IMR-90 (cell line): ENCODE measurements around the gene YIPF3. TPM values are rescaled to one million over a fixed set of nuclear protein-coding genes. Genes with fewer than 3 reads are reported as not detected.

Experiments used
- ATAC-seq: fragments of 200-7000 bp; cut with Tn5 transposase; 2 replicates; pipeline ENCODE4 v1.9.1; 2020; ENCODE audit warnings: low read depth, mild to moderate bottlenecking, moderate library complexity
- BruUV-seq: library from RNA; stranded (reverse); fragments of 400-500 nt; replicated peaks from 2 replicates; lab custom pipeline; 2021; lab: Mats Ljungman, UMichigan
- CTCF ChIA-PET: fragments of 300-600 bp; formaldehyde crosslinking; extraction: SDS; loops from one replicate; lab custom pipeline; 2021; ENCODE audit warnings: antibody characterized with exemption; lab: Yijun Ruan, JAX
- POLR2A ChIA-PET: fragments of 300-600 bp; sonication (Branson Sonifier 250); formaldehyde crosslinking; loops from one replicate; lab custom pipeline; 2022; ENCODE audit warnings: antibody characterized with exemption; ENCODE audit not compliant: unreplicated experiment; lab: Charles Lee
- DNase-seq: peaks from one replicate; pipeline ENCODE4 v3.0.0; 2013
- H2AFZ ChIP-seq: replicated peaks from 2 replicates; pipeline ENCODE3; 2013; ENCODE audit warnings: low read length, mild to moderate bottlenecking; ENCODE audit not compliant: poor library complexity
- H2AK5ac ChIP-seq: 2 replicates; pipeline ENCODE4 v1.6.1; 2013; ENCODE audit warnings: low read depth, low read length, inconsistent platforms
- H2AK9ac ChIP-seq: replicated peaks from 2 replicates; pipeline ENCODE3; 2013; ENCODE audit warnings: mild to moderate bottlenecking, low read depth, low read length, moderate library complexity; ENCODE audit not compliant: poor library complexity
- H2BK120ac ChIP-seq: 2 replicates; pipeline ENCODE4 v1.6.1; 2013; ENCODE audit warnings: low read depth, low read length, inconsistent platforms
- H2BK15ac ChIP-seq: 3 replicates; pipeline ENCODE4 v1.6.1; 2013; ENCODE audit warnings: low read depth, low read length, inconsistent platforms
- H2BK20ac ChIP-seq: 2 replicates; pipeline ENCODE4 v1.6.1; 2013; ENCODE audit warnings: low read depth, mild to moderate bottlenecking, inconsistent platforms, low read length, moderate library complexity
- H2BK5ac ChIP-seq: 2 replicates; pipeline ENCODE4 v1.6.1; 2013; ENCODE audit warnings: mild to moderate bottlenecking, low read depth, low read length, inconsistent platforms; ENCODE audit not compliant: poor library complexity, severe bottlenecking
- H3K14ac ChIP-seq: replicated peaks from 2 replicates; pipeline ENCODE4 v1.6.1; 2013; ENCODE audit warnings: low read depth, low read length, inconsistent platforms
- H3K18ac ChIP-seq: 2 replicates; pipeline ENCODE4 v1.6.1; 2013; ENCODE audit warnings: low read depth, low read length, control low read depth
- H3K23ac ChIP-seq: 2 replicates; pipeline ENCODE4 v1.6.1; 2013; ENCODE audit warnings: low read depth, low read length, inconsistent platforms
- H3K27ac ChIP-seq: 2 replicates; pipeline ENCODE4 v1.5.1; 2013; ENCODE audit warnings: mild to moderate bottlenecking, control low read depth, low read length; ENCODE audit not compliant: insufficient read depth
- H3K27me3 ChIP-seq: 2 replicates; pipeline ENCODE4 v1.6.1; 2013; ENCODE audit warnings: low read length; ENCODE audit not compliant: control insufficient read depth, insufficient read depth
- H3K36me3 ChIP-seq: 2 replicates; pipeline ENCODE4 v1.6.1; 2013; ENCODE audit warnings: low read length, mixed read lengths; ENCODE audit not compliant: control insufficient read depth, insufficient read depth
- H3K4ac ChIP-seq: 2 replicates; pipeline ENCODE4 v1.6.1; 2013; ENCODE audit warnings: low read depth, low read length, inconsistent platforms
- H3K4me1 ChIP-seq: 2 replicates; pipeline ENCODE4 v1.6.1; 2013; ENCODE audit warnings: low read length, mixed read lengths; ENCODE audit not compliant: control insufficient read depth, insufficient read depth
- H3K4me2 ChIP-seq: 2 replicates; pipeline ENCODE4 v1.6.1; 2013; ENCODE audit warnings: low read depth, mild to moderate bottlenecking, control low read depth, low read length, moderate library complexity
- H3K4me3 ChIP-seq: 2 replicates; pipeline ENCODE4 v1.5.1; 2013; ENCODE audit warnings: low read depth, mild to moderate bottlenecking, control low read depth, low read length, moderate library complexity; ENCODE audit not compliant: insufficient read depth
- H3K56ac ChIP-seq: 2 replicates; pipeline ENCODE4 v1.6.1; 2013; ENCODE audit warnings: low read length, inconsistent platforms; ENCODE audit not compliant: insufficient read depth; ENCODE audit errors: extremely low read depth
- H3K79me1 ChIP-seq, 2 experiments: 2 replicates each; pipeline ENCODE4 v1.6.1; 2013; ENCODE audit warnings: low read length in 2 of 2, inconsistent platforms in 1 of 2, low read depth in 1 of 2
- H3K9ac ChIP-seq: 2 replicates; pipeline ENCODE4 v1.6.1; 2013; ENCODE audit warnings: low read depth, low read length, control low read depth
- H3K9me1 ChIP-seq: 2 replicates; pipeline ENCODE4 v1.6.1; 2013; ENCODE audit warnings: low read length, inconsistent platforms; ENCODE audit not compliant: insufficient read depth
- H3K9me3 ChIP-seq: 2 replicates; pipeline ENCODE4 v1.6.1; 2013; ENCODE audit warnings: low read length; ENCODE audit not compliant: control insufficient read depth, insufficient read depth
- H4K20me1 ChIP-seq: 2 replicates; pipeline ENCODE4 v1.6.1; 2013; ENCODE audit warnings: low read length, inconsistent platforms; ENCODE audit not compliant: insufficient read depth
- H4K5ac ChIP-seq: 2 replicates; pipeline ENCODE4 v1.6.1; 2013; ENCODE audit warnings: mild to moderate bottlenecking, low read depth, low read length, control low read depth
- H4K8ac ChIP-seq, 2 experiments: 2 replicates each; pipeline ENCODE4 v1.6.1; 2013; ENCODE audit warnings: low read depth in 2 of 2, low read length in 2 of 2, control low read depth in 1 of 2, inconsistent platforms in 1 of 2
- H4K91ac ChIP-seq: 2 replicates; pipeline ENCODE4 v1.6.1; 2013; ENCODE audit warnings: low read depth, low read length, inconsistent platforms; ENCODE audit not compliant: insufficient read depth
- CEBPB ChIP-seq: IDR thresholded peaks from 2 replicates; pipeline ENCODE4 v1.6.1; 2012; ENCODE audit warnings: low read depth, low read length, improper control_type of control experiment
- CHD1 ChIP-seq: IDR thresholded peaks from 2 replicates; pipeline ENCODE4 v1.6.1; 2012; ENCODE audit warnings: low read depth, low read length, improper control_type of control experiment
- MAFK ChIP-seq: IDR thresholded peaks from 2 replicates; pipeline ENCODE4 v1.6.1; 2012; ENCODE audit warnings: low read depth, low read length, improper control_type of control experiment
- MAZ ChIP-seq: IDR thresholded peaks from 2 replicates; pipeline ENCODE4 v1.6.1; 2012; ENCODE audit warnings: low read depth, mild to moderate bottlenecking, low read length, improper control_type of control experiment, moderate library complexity, borderline replicate concordance
- POLR2A ChIP-seq: IDR thresholded peaks from 2 replicates; pipeline ENCODE4 v1.6.1; 2012; ENCODE audit warnings: mild to moderate bottlenecking, low read depth, low read length
- RAD21 ChIP-seq: IDR thresholded peaks from 2 replicates; pipeline ENCODE4 v1.6.1; 2012; ENCODE audit warnings: low read length, improper control_type of control experiment
- RCOR1 ChIP-seq: IDR thresholded peaks from 2 replicates; pipeline ENCODE4 v1.6.1; 2012; ENCODE audit warnings: mild to moderate bottlenecking, low read length, improper control_type of control experiment; ENCODE audit not compliant: insufficient replicate concordance
- RFX5 ChIP-seq: IDR thresholded peaks from 2 replicates; pipeline ENCODE4 v1.8.0; 2012; ENCODE audit warnings: low read depth, mild to moderate bottlenecking, low read length, moderate library complexity
- SMC3 ChIP-seq: fragments of 150-350 bp; IDR thresholded peaks from 2 replicates; pipeline ENCODE4 v1.6.1; 2016; ENCODE audit warnings: low read depth, mild to moderate bottlenecking, antibody characterized with exemption, low read length, moderate library complexity
- WGBS, 2 experiments: methylation state at CpG; one replicate each; pipeline versions ENCODE4 v1.1.5 to v1.1.7; 2013; ENCODE audit warnings: missing lambda C conversion rate in 2 of 2; ENCODE audit not compliant: insufficient read length in 1 of 2; ENCODE audit errors: extremely low coverage in 2 of 2; 5-methylcytosine and 5-hydroxymethylcytosine counted together
- dilution Hi-C: fragments of 300-500 bp; cut with HindIII; formaldehyde crosslinking; loops from one replicate; pipeline ENCODE4 v1.14.3; 2018; ENCODE audit warnings: low sequenced_read_pairs; ENCODE audit not compliant: unreplicated experiment
- in situ Hi-C: fragments of 300-500 bp; cut with MboI; formaldehyde crosslinking; loops from 3 replicates; pipeline ENCODE4 v1.14.3; 2019; ENCODE audit warnings: low sequenced_read_pairs, inconsistent platforms, mixed read lengths
- intact Hi-C: fragments of 100-400 bp; cut with micrococcal nuclease; formaldehyde crosslinking; loops from 2 replicates; pipeline ENCODE4 v1.10.0; 2022
- polyA plus RNA-seq, 3 experiments: library from polyadenylated mRNA; depleted of rRNA; stranded (reverse); fragments of >200 nt; gene quantifications; 2 replicates each; pipeline ENCODE4 v1.2.3, GENCODE V29; 2012; ENCODE audit warnings: low replicate concordance in 1 of 3
- total RNA-seq: library from RNA; depleted of rRNA; stranded (reverse); fragments of >200 nt; gene quantifications from 2 replicates; pipeline ENCODE4 v1.2.3, GENCODE V29; 2012
- TF ChIP-seq, protein P1 (sequence below): conservative IDR thresholded peaks from 2 replicates; pipeline ENCODE4 v1.5.1; 2012; ENCODE audit warnings: mild to moderate bottlenecking, low read depth, low read length, improper control_type of control experiment
- TF ChIP-seq, protein P2 (sequence below): fragments of 150-350 bp; IDR thresholded peaks from 2 replicates; pipeline ENCODE4 v1.6.1; 2016; ENCODE audit warnings: low read depth, mild to moderate bottlenecking, low read length, moderate library complexity, borderline replicate concordance

The YIPF3 gene
- total and polyA plus RNA-seq, 2 of the 4 experiments (the other 2 are of a cell fraction) = 114 to 193 TPM

DNA sequence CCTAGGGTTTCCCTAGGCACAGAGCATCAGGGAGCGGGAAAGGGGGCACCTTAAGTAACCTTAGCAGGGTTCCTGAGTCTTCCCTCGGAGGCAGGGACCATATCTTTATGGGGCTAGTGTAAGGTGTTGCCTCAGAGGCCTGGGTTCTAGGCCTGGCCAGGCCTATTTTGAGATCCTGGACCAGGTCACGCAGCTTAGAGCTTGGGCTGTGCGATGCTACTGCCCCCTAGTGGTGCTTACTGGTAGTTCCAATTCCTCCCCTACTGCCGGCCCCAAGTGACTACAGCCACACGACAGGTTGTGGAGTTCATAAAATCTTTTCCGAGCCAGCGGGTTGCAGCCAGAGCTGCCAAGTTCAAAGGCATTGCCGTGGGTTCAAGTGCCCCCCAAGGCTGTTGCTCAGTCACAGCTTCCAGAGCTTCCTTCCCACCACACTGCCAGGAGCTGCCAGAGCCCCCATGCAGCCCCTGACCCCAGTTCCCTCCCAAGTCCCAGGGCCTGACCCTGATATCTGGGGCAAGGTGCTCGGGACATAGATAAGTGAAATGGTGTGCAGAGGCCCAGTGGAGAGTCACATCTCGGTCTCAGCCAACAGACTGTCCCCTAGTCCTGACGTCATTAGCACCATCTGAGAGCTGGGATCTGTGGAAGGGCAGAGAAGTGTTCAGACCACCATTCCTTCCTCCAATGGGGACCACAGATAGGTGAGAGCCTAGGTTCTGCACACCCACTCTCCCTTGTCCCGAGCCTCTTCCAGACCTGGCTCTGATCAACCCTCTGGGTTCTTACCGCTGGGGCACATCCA is 9.9 kb downstream of the YIPF3 start:
- Histone ChIP-seq H3K23ac (no peak overlapping the region), H4K8ac (no peak overlapping the region), H3K4ac (no peak overlapping the region), H3K56ac (no peak overlapping the region), H2BK5ac (no peak overlapping the region), H2AK9ac (peak overlapping the region; percentile 60), H4K91ac (no peak overlapping the region), H3K9ac (no peak overlapping the region), H2AK5ac (no peak overlapping the region), H3K18ac (no peak overlapping the region), H2BK120ac (no peak overlapping the region), H3K27me3 (no peaks in the 10 kb centered on the region), H3K36me3 (peaks cover 43% of the 10 kb centered on the region), H3K4me3 (no peak overlapping the region), H3K9me1 (peaks cover 3% of the 10 kb centered on the region; the same call in 1 of the 2 replicates), H3K9me3 (no peaks in the 10 kb centered on the region), H3K79me1 (0 out of 4 replicates have a peak, but pooled peaks cover 0 to 8% of the 10 kb centered on the region in 2 experiments), H4K5ac (no peak overlapping the region), H3K4me1 (peaks cover 4% of the 10 kb centered on the region), H2BK15ac (no peak overlapping the region), H3K27ac (no peak overlapping the region), H2BK20ac (no peak overlapping the region), H4K20me1 (peaks cover 10% of the 10 kb centered on the region; the same call in 1 of the 2 replicates), H3K4me2 (no peak overlapping the region), H3K14ac (no peak overlapping the region), H2AFZ (peak overlapping the region; percentile 81)
- intact Hi-C loops (loop anchor here (1.0 kb wide), 4 partner anchors 53 to 244 kb away; partner anchors contain the start of gene ABCC10), in situ Hi-C loops (no loop called here), dilution Hi-C loops (no loop called here)
- DNase-seq (peak; percentile 78), ATAC-seq (peak; percentile 58)
- TF ChIP-seq SMC3 (peak; percentile 75), MAFK (no peak), RAD21 (peak; percentile 94), RFX5 (no peak), RCOR1 (no peak), POLR2A (0 out of 2 replicates have a peak, but pooled peaks have one; percentile 30), CHD1 (no peak), MAZ (no peak), CEBPB (peak; percentile 13; the same call in 1 of the 2 replicates)
- TF ChIP-seq, protein P1, sequence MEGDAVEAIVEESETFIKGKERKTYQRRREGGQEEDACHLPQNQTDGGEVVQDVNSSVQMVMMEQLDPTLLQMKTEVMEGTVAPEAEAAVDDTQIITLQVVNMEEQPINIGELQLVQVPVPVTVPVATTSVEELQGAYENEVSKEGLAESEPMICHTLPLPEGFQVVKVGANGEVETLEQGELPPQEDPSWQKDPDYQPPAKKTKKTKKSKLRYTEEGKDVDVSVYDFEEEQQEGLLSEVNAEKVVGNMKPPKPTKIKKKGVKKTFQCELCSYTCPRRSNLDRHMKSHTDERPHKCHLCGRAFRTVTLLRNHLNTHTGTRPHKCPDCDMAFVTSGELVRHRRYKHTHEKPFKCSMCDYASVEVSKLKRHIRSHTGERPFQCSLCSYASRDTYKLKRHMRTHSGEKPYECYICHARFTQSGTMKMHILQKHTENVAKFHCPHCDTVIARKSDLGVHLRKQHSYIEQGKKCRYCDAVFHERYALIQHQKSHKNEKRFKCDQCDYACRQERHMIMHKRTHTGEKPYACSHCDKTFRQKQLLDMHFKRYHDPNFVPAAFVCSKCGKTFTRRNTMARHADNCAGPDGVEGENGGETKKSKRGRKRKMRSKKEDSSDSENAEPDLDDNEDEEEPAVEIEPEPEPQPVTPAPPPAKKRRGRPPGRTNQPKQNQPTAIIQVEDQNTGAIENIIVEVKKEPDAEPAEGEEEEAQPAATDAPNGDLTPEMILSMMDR = peak; percentile 98
- TF ChIP-seq, protein P2, sequence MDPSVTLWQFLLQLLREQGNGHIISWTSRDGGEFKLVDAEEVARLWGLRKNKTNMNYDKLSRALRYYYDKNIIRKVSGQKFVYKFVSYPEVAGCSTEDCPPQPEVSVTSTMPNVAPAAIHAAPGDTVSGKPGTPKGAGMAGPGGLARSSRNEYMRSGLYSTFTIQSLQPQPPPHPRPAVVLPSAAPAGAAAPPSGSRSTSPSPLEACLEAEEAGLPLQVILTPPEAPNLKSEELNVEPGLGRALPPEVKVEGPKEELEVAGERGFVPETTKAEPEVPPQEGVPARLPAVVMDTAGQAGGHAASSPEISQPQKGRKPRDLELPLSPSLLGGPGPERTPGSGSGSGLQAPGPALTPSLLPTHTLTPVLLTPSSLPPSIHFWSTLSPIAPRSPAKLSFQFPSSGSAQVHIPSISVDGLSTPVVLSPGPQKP = no peak
- no TSS peak for BruUV-seq
- CTCF ChIA-PET = interaction anchor here (0.9 to 2.7 kb wide), 5 partner anchors 11 to 53 kb away, joined by 3 to 17 read pairs (median 6); no protein-coding TSS in a partner anchor
- 80% methylated on average over 1 of the region's 14 CpGs; no CpG with 5 or more reads in 1 of the 2 experiments for WGBS, 2 experiments
- POLR2A ChIA-PET = no interaction called here
